A673 (cell line): ENCODE data around the gene RIC8B. TPM values are rescaled to one million over a fixed set of nuclear protein-coding genes. Genes with fewer than 3 reads are reported as not detected.

Source experiments
- BruUV-seq: library from RNA; stranded (reverse); fragments of 400-500 nt; replicated peaks from 2 replicates; lab custom pipeline; 2021; lab: Mats Ljungman, UMichigan
- CTCF ChIA-PET: fragments of 300-600 bp; sonication (Branson Sonifier 250); formaldehyde crosslinking; loops from one replicate; lab custom pipeline; 2022; ENCODE audit warnings: antibody characterized with exemption; lab: Charles Lee
- POLR2A ChIA-PET: fragments of 300-600 bp; sonication (Branson Sonifier 250); formaldehyde crosslinking; loops from one replicate; lab custom pipeline; 2022; ENCODE audit warnings: antibody characterized with exemption; ENCODE audit not compliant: low non-redundant PET; lab: Charles Lee
- DNase-seq: peaks from one replicate; pipeline ENCODE4 v3.0.0-alpha.2; 2015; ENCODE audit warnings: low spot score
- H3K27ac ChIP-seq: fragments of 200-600 bp; sonication (generic); 2 replicates; pipeline ENCODE4 v1.5.1; 2016; ENCODE audit warnings: mixed run types, low read depth, mild to moderate bottlenecking, mixed read lengths, antibody characterized with exemption, low read length; ENCODE audit not compliant: poor library complexity, severe bottlenecking
- H3K27me3 ChIP-seq: fragments of 200-600 bp; sonication (generic); replicated peaks from 2 replicates; pipeline ENCODE4 v1.6.1; 2017; ENCODE audit warnings: mixed run types, low read depth, mild to moderate bottlenecking, mixed read lengths, antibody characterized with exemption, low read length; ENCODE audit not compliant: insufficient read depth, poor library complexity
- H3K36me3 ChIP-seq: fragments of 200-600 bp; sonication (generic); 2 replicates; pipeline ENCODE4 v1.6.1; 2016; ENCODE audit warnings: mixed run types, mild to moderate bottlenecking, mixed read lengths, antibody characterized with exemption, low read length; ENCODE audit not compliant: insufficient read depth, poor library complexity, severe bottlenecking
- H3K4me1 ChIP-seq: fragments of 200-600 bp; sonication (generic); 2 replicates; pipeline ENCODE4 v1.6.1; 2017; ENCODE audit warnings: mixed run types, mild to moderate bottlenecking, mixed read lengths, antibody characterized with exemption, low read length; ENCODE audit not compliant: insufficient read depth, poor library complexity, severe bottlenecking
- H3K4me3 ChIP-seq: fragments of 200-600 bp; sonication (generic); 2 replicates; pipeline ENCODE4 v1.5.1; 2016; ENCODE audit warnings: low read depth, mixed run types, mild to moderate bottlenecking, mixed read lengths, low read length; ENCODE audit not compliant: poor library complexity, severe bottlenecking
- H3K9me3 ChIP-seq: fragments of 200-600 bp; sonication (generic); 2 replicates; pipeline ENCODE4 v1.6.1; 2016; ENCODE audit warnings: mixed run types, low read depth, mild to moderate bottlenecking, mixed read lengths, antibody characterized with exemption, low read length; ENCODE audit not compliant: poor library complexity, severe bottlenecking
- EZH2 ChIP-seq: fragments of 200-600 bp; sonication (generic); IDR thresholded peaks from 2 replicates; pipeline ENCODE4 v1.6.1; 2017; ENCODE audit warnings: borderline replicate concordance, low read depth, mild to moderate bottlenecking, mixed read lengths, antibody characterized with exemption, low read length; ENCODE audit not compliant: poor library complexity, severe bottlenecking
- intact Hi-C: fragments of 100-400 bp; cut with micrococcal nuclease; formaldehyde crosslinking; loops from one replicate; pipeline ENCODE4 v1.10.0; 2022; ENCODE audit not compliant: unreplicated experiment
- total RNA-seq: library from RNA; stranded (reverse); gene quantifications from 2 replicates; pipeline ENCODE4 v1.2.3, GENCODE V29; 2021
- TF ChIP-seq, protein P1 (sequence below): fragments of 300-800, 200-600 bp; sonication (generic); conservative IDR thresholded peaks from 2 replicates; pipeline ENCODE4 v1.5.1; 2017; ENCODE audit warnings: low read depth, mild to moderate bottlenecking, antibody characterized with exemption, low read length, moderate library complexity, mixed read lengths

Gene RIC8B
- total RNA-seq, 1 experiment from 2014 or later, result 21.3 TPM

DNA sequence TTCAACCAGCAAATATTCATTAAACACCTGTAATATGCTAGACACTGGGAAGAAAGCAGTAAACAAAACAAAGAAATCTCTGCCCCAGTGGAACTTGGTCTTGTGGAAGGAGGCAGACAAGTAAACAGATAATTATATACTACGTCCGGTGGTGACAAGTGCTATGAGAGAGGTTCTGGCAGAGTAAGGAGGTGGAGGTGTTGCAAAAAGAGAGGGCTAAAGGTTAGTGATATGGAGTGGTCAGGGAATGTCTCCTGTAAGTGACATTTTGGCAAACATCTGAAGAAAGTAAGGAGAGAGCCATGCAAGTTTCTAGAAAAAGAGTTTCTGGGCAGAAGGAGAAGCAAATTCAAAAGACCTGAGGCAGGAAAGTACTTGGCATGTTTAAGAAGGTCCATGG lies 73.4 kb downstream of the RIC8B start:
- intact Hi-C loops, result no loop called here
- no peak for DNase-seq
- no peaks in the 10 kb centered on the region for H3K36me3 ChIP-seq
- no peak overlapping the region for H3K27ac ChIP-seq
- H3K4me1 ChIP-seq, result no peaks in the 10 kb centered on the region
- no peak overlapping the region for H3K4me3 ChIP-seq
- CTCF ChIA-PET, result no interaction called here
- BruUV-seq, result no TSS peak
- TF ChIP-seq, protein P1, sequence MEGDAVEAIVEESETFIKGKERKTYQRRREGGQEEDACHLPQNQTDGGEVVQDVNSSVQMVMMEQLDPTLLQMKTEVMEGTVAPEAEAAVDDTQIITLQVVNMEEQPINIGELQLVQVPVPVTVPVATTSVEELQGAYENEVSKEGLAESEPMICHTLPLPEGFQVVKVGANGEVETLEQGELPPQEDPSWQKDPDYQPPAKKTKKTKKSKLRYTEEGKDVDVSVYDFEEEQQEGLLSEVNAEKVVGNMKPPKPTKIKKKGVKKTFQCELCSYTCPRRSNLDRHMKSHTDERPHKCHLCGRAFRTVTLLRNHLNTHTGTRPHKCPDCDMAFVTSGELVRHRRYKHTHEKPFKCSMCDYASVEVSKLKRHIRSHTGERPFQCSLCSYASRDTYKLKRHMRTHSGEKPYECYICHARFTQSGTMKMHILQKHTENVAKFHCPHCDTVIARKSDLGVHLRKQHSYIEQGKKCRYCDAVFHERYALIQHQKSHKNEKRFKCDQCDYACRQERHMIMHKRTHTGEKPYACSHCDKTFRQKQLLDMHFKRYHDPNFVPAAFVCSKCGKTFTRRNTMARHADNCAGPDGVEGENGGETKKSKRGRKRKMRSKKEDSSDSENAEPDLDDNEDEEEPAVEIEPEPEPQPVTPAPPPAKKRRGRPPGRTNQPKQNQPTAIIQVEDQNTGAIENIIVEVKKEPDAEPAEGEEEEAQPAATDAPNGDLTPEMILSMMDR, result no peak
- no peak for TF ChIP-seq EZH2
- POLR2A ChIA-PET, result no interaction called here
- no peaks in the 10 kb centered on the region for H3K9me3 ChIP-seq
- no peaks in the 10 kb centered on the region for H3K27me3 ChIP-seq

DNA sequence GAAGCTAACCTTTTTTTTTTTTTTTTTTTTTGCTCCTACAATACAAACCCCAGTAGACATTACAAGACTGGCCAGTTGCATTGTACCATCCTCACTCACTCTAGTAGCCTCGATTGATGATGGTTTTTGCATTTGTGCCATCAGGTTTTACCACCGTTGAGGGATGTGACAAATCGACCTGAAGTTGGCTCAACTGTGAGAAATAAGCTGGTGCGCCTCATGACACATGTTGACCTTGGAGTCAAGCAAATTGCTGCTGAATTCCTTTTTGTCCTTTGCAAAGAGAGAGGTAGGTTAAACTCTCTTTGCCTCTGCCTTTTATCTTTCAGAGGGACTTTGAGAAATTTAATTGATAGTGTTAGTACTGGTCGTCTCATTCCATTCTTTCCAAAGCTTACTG lies 76.8 kb downstream of the RIC8B start:
- TF ChIP-seq, protein P1, result no peak
- TF ChIP-seq EZH2, result no peak
- H3K4me1 ChIP-seq, result peaks cover 6% of the 10 kb centered on the region
- intact Hi-C loops, result no loop called here
- no TSS peak for BruUV-seq
- H3K27me3 ChIP-seq, result no peaks in the 10 kb centered on the region
- ChIA-PET CTCF (no interaction called here), POLR2A (no interaction called here)
- no peak for DNase-seq
- H3K27ac ChIP-seq, result no peak overlapping the region
- H3K36me3 ChIP-seq, result no peaks in the 10 kb centered on the region
- H3K4me3 ChIP-seq, result no peak overlapping the region
- H3K9me3 ChIP-seq, result no peaks in the 10 kb centered on the region

DNA sequence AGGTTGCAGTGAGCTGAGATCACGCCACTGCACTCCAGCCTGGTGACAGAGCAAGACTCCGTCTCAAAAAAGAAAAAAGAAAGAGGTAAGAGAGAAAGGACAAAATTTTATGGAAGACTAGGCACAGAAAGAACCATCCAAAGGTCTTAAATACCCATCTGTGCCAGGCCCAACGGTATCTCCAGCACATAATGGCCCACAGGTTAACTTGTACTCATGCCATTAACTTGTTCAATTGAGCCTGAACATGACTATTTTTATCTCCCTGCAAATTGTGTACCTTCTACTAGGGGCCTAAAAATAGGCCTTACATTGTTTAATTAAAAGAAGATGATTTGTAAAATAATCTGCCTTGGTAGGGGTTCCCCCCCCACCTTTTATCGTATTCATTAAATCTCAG lies 80.2 kb downstream of the RIC8B start:
- Histone ChIP-seq H3K4me1 (peaks cover 6% of the 10 kb centered on the region), H3K36me3 (no peaks in the 10 kb centered on the region), H3K27me3 (no peaks in the 10 kb centered on the region), H3K27ac (no peak overlapping the region), H3K4me3 (no peak overlapping the region), H3K9me3 (no peaks in the 10 kb centered on the region)
- TF ChIP-seq, protein P1, result no peak
- TF ChIP-seq EZH2, result no peak
- no peak for DNase-seq
- BruUV-seq, result no TSS peak
- ChIA-PET CTCF (no interaction called here), POLR2A (no interaction called here)
- intact Hi-C loops, result no loop called here
